Right lobe of liver (tissue), 4 donors: ENCODE measurements around the gene MRPL14.

Experiments
- CTCF ChIP-seq, 4 donors: fragments of 200-600 bp in 3 of 4; fragments of 450-650 bp in 1 of 4; IDR thresholded peaks; one replicate each; pipeline versions ENCODE4 v1.5.1 to v1.8.0; 2016 to 2022; ENCODE audit warnings: antibody characterized with exemption in 4 of 4, mild to moderate bottlenecking in 2 of 4
- POLR2A ChIP-seq: fragments of 450-650 bp; IDR thresholded peaks from one replicate; pipeline ENCODE4 v1.6.1; 2017; ENCODE audit warnings: antibody characterized with exemption, mild to moderate bottlenecking
- donor health status: DM: no; HTN: no; CAD: no.
- donor health status: DM: no; HTN: no; CAD: no.
- donor health status: DM: no; HTN: yes; CAD: no.

- TF ChIP-seq POLR2A = no peak
- no peak for TF ChIP-seq CTCF (IDR thresholded peaks at IDR 0.05)
Observed at GRCh38 chr6:44071670-44072451, 55.4 kb downstream of the MRPL14 start.
